ENCODE results near the gene NFIX. TPM values are rescaled to one million over a fixed set of nuclear protein-coding genes. Genes with fewer than 3 reads are reported as not detected.

NFIX gene
- total RNA-seq, 1 donor from 2014 or later, result 6.7 TPM

GRCh38 chr19:13038306-13039210 is 43.3 kb downstream of the NFIX start:
- H3K27me3 ChIP-seq (ENCODE audit: control insufficient read depth, insufficient read depth, low read length), result no peaks in the 10 kb centered on the region
- no peak for TF ChIP-seq CTCF (IDR thresholded peaks at IDR 0.05; ENCODE audit: insufficient read depth, low read length, poor library complexity, severe bottlenecking)
- no peak for DNase-seq (ENCODE audit: low read depth)

GRCh38 chr19:13039211-13039789 is 44.0 kb downstream of the NFIX start:
- Histone ChIP-seq H3K27me3 (ENCODE audit: control insufficient read depth, insufficient read depth, low read length) (no peaks in the 10 kb centered on the region), H3K36me3 (ENCODE audit: control insufficient read depth, insufficient read depth, low read length) (no peaks in the 10 kb centered on the region), H3K4me3 (ENCODE audit: low read depth, low read length) (no peak overlapping the region)
- no peak for DNase-seq (ENCODE audit: low read depth)
- TF ChIP-seq CTCF (IDR thresholded peaks at IDR 0.05; ENCODE audit: insufficient read depth, low read length, poor library complexity, severe bottlenecking), result no peak

More at GRCh38 chr19:13038306-13039210, 43.3 kb downstream of the NFIX start:
- H3K4me3 ChIP-seq (ENCODE audit: low read depth, low read length), result no peak overlapping the region
- H3K36me3 ChIP-seq (ENCODE audit: control insufficient read depth, insufficient read depth, low read length), result no peaks in the 10 kb centered on the region

- Histone ChIP-seq H3K27me3 (ENCODE audit: control insufficient read depth, insufficient read depth, low read length) (no peaks in the 10 kb centered on the region), H3K36me3 (ENCODE audit: control insufficient read depth, insufficient read depth, low read length) (no peaks in the 10 kb centered on the region), H3K4me3 (ENCODE audit: low read depth, low read length) (no peak overlapping the region)
- no peak for TF ChIP-seq CTCF (IDR thresholded peaks at IDR 0.05; ENCODE audit: insufficient read depth, low read length, poor library complexity, severe bottlenecking)
- DNase-seq (ENCODE audit: low read depth), result no peak
These were observed 45.1 kb downstream of the NFIX start for GRCh38 chr19:13040232-13040947.

GRCh38 chr19:13040948-13041292 is 45.6 kb downstream of the NFIX start:
- no peaks in the 10 kb centered on the region for H3K27me3 ChIP-seq (ENCODE audit: control insufficient read depth, insufficient read depth, low read length)
- H3K4me3 ChIP-seq (ENCODE audit: low read depth, low read length), result no peak overlapping the region
- no peak for DNase-seq (ENCODE audit: low read depth)
- no peak for TF ChIP-seq CTCF (IDR thresholded peaks at IDR 0.05; ENCODE audit: insufficient read depth, low read length, poor library complexity, severe bottlenecking)
- H3K36me3 ChIP-seq (ENCODE audit: control insufficient read depth, insufficient read depth, low read length), result no peaks in the 10 kb centered on the region

GRCh38 chr19:13042443-13043130 is 47.3 kb downstream of the NFIX start:
- DNase-seq (ENCODE audit: low read depth), result no peak
- Histone ChIP-seq H3K4me3 (ENCODE audit: low read depth, low read length) (no peak overlapping the region), H3K27me3 (ENCODE audit: control insufficient read depth, insufficient read depth, low read length) (no peaks in the 10 kb centered on the region), H3K36me3 (ENCODE audit: control insufficient read depth, insufficient read depth, low read length) (no peaks in the 10 kb centered on the region)
- no peak for TF ChIP-seq CTCF (IDR thresholded peaks at IDR 0.05; ENCODE audit: insufficient read depth, low read length, poor library complexity, severe bottlenecking)
